ENCODE results near the gene BNC1. TPM values are rescaled to one million over a fixed set of nuclear protein-coding genes. Genes with fewer than 3 reads are reported as not detected.
A peak's percentile ranks its signal among the peaks of the same experiment; 100 is the strongest.
"Not testable (repeated sequence)": the region's sequence is repeated elsewhere in the genome, so short reads cannot be mapped to it uniquely, and the experiment has no call there.

The BNC1 gene
- total RNA-seq, 2 donors from 2014 or later: 0.26 TPM; not detected in 1

- WGBS, 2 donors: 21 to 22% methylated on average over 10 to 11 of the region's 11 CpGs
- DNase-seq (peak; percentile 12 to 49 (median 22)), ATAC-seq (no peak)
- no peaks in the 10 kb centered on the region for H3K36me3 ChIP-seq (replicated peaks in 1 of 2; ENCODE audit: insufficient read depth in 1 of 2, low read depth in 2 of 2)
- H3K4me1 ChIP-seq: peaks cover 4% of the 10 kb centered on the region
- no peak for TF ChIP-seq POLR2A (IDR thresholded peaks at IDR 0.05)
- peak; percentile 83 to 96 (median 87) for TF ChIP-seq CTCF (IDR thresholded peaks at IDR 0.05)
- no peak overlapping the region for H3K27ac ChIP-seq
- H3K9me3 ChIP-seq: no peaks in the 10 kb centered on the region
- no peaks in the 10 kb centered on the region for H3K27me3 ChIP-seq
- intact Hi-C loops (cut with DNase I): no loop called here
- no peak overlapping the region for H3K4me3 ChIP-seq
Observed at GRCh38 chr15:83248151-83249029, 36.1 kb downstream of the BNC1 start.

- peaks cover 0 to 5% (median 0%) of the 10 kb centered on the region in 3 donors for H3K9me3 ChIP-seq
- H3K27ac ChIP-seq: no peak overlapping the region
- H3K36me3 ChIP-seq (replicated peaks in 1 of 2; ENCODE audit: insufficient read depth in 1 of 2, low read depth in 2 of 2): no peaks in the 10 kb centered on the region
- WGBS, 2 donors: 58 to 61% methylated on average over 8 of the region's 8 CpGs
- H3K4me1 ChIP-seq: peaks cover 4% of the 10 kb centered on the region
- no peaks in the 10 kb centered on the region for H3K27me3 ChIP-seq
- no peak for TF ChIP-seq CTCF (IDR thresholded peaks at IDR 0.05)
- TF ChIP-seq POLR2A (IDR thresholded peaks at IDR 0.05): no peak
- ATAC-seq (no peak), DNase-seq (no peak)
- intact Hi-C loops (cut with DNase I): no loop called here
- H3K4me3 ChIP-seq: no peak overlapping the region
Observed at GRCh38 chr15:83243634-83244033, 40.8 kb downstream of the BNC1 start.

- H3K9me3 ChIP-seq: no peaks in the 10 kb centered on the region
- no peak overlapping the region for H3K4me3 ChIP-seq
- 91 to 95% methylated on average over 21 of the region's 21 CpGs for WGBS, 2 donors
- intact Hi-C loops (cut with DNase I): no loop called here
- ATAC-seq (no peak), DNase-seq (no peak)
- H3K36me3 ChIP-seq (replicated peaks in 1 of 2; ENCODE audit: insufficient read depth in 1 of 2, low read depth in 2 of 2): no peaks in the 10 kb centered on the region
- H3K27me3 ChIP-seq: no peaks in the 10 kb centered on the region
- no peak overlapping the region for H3K27ac ChIP-seq
- H3K4me1 ChIP-seq: no peaks in the 10 kb centered on the region
- no peak for TF ChIP-seq CTCF (IDR thresholded peaks at IDR 0.05)
- no peak for TF ChIP-seq POLR2A (IDR thresholded peaks at IDR 0.05)
Observed at GRCh38 chr15:83230242-83230641, 54.2 kb downstream of the BNC1 start.

GRCh38 chr15:83225449-83225848, 59.0 kb downstream of the BNC1 start:
- TF ChIP-seq POLR2A (IDR thresholded peaks at IDR 0.05): no peak
- no peak for TF ChIP-seq CTCF (IDR thresholded peaks at IDR 0.05)
- intact Hi-C loops (cut with DNase I): no loop called here

GRCh38 chr15:83221781-83222180, 62.7 kb downstream of the BNC1 start:
- ATAC-seq; H3K4me3 ChIP-seq; H3K4me1 ChIP-seq; H3K36me3 ChIP-seq (replicated peaks in 1 of 2; ENCODE audit: insufficient read depth in 1 of 2, low read depth in 2 of 2); DNase-seq; H3K27ac ChIP-seq; H3K9me3 ChIP-seq; H3K27me3 ChIP-seq; intact Hi-C loops (cut with DNase I): not testable (repeated sequence)
- WGBS, 2 donors: 86 to 88% methylated on average over 8 to 9 of the region's 9 CpGs

More at GRCh38 chr15:83225449-83225848, 59.0 kb downstream of the BNC1 start:
- WGBS, 2 donors: 68 to 81% methylated on average over 9 of the region's 9 CpGs
- ATAC-seq (no peak), DNase-seq (no peak)
- H3K4me3 ChIP-seq: no peak overlapping the region
- no peaks in the 10 kb centered on the region for H3K27me3 ChIP-seq
- H3K27ac ChIP-seq: no peak overlapping the region
- H3K9me3 ChIP-seq: no peaks in the 10 kb centered on the region
- H3K4me1 ChIP-seq: no peaks in the 10 kb centered on the region
- no peaks in the 10 kb centered on the region for H3K36me3 ChIP-seq (replicated peaks in 1 of 2; ENCODE audit: insufficient read depth in 1 of 2, low read depth in 2 of 2)
